CD4-positive, alpha-beta T cell treated with Interleukin-15 for 1 hour (primary cell): Measurements from ENCODE around the gene CHMP2A.
"Not testable (repeated sequence)": the region's sequence is repeated elsewhere in the genome, so short reads cannot be mapped to it uniquely, and the experiment has no call there.

Experiments
- DNase-seq: peaks from one replicate; pipeline ENCODE4 v3.0.0-alpha.2; 2020

CHMP2A gene

GRCh38 chr19:58555369-58555885 lies 522 bp upstream of the CHMP2A start:
- DNase-seq = no peak

- no peak for DNase-seq
These were observed 959 bp downstream of the CHMP2A start for GRCh38 chr19:58553799-58554493.

- no peak for DNase-seq
These were observed 2.2 kb downstream of the CHMP2A start for GRCh38 chr19:58552655-58553054.

- DNase-seq = no peak
These were observed 3.1 kb downstream of the CHMP2A start for GRCh38 chr19:58551577-58552471.

- DNase-seq = no peak
These were observed 3.8 kb downstream of the CHMP2A start for GRCh38 chr19:58551123-58551497.

- DNase-seq = no peak
These were observed 4.4 kb downstream of the CHMP2A start for GRCh38 chr19:58550362-58551122.

- DNase-seq = no peak
These were observed 5.1 kb downstream of the CHMP2A start for GRCh38 chr19:58549664-58550361.

- DNase-seq = no peak
These were observed 5.8 kb downstream of the CHMP2A start for GRCh38 chr19:58548859-58549663.

- DNase-seq = no peak
These were observed 7.3 kb downstream of the CHMP2A start for GRCh38 chr19:58547323-58548312.

GRCh38 chr19:58546019-58546530 lies 8.8 kb downstream of the CHMP2A start:
- no peak for DNase-seq

- no peak for DNase-seq
These were observed 9.5 kb downstream of the CHMP2A start for GRCh38 chr19:58545286-58546018.

GRCh38 chr19:58544591-58545285 lies 10.2 kb downstream of the CHMP2A start:
- no peak for DNase-seq

- peak; percentile 100 for DNase-seq
These were observed 10.9 kb downstream of the CHMP2A start, which contains the start of gene TRIM28 for GRCh38 chr19:58543826-58544590. TSS of gene TRIM28 (plus strand) at chr19:58544064. CDS start at chr19:58544758, 694 bp downstream.

- not testable (repeated sequence) for DNase-seq
These were observed 12.1 kb downstream of the CHMP2A start for GRCh38 chr19:58542641-58543372.

GRCh38 chr19:58539169-58539559 lies 15.7 kb downstream of the CHMP2A start:
- DNase-seq = not testable (repeated sequence)

GRCh38 chr19:58538257-58539168 lies 16.4 kb downstream of the CHMP2A start:
- DNase-seq = peak; percentile 38
